Neutrophil (primary cell): ENCODE results near the gene SMYD2.

ENCODE experiments used
- H3K27ac ChIP-seq: fragments of 200-600 bp; sonication (generic); 2 replicates; pipeline ENCODE4 v1.5.1; 2016; ENCODE audit warnings: mild to moderate bottlenecking, moderate library complexity
- H3K27me3 ChIP-seq: fragments of 200-600 bp; sonication (generic); 2 replicates; pipeline ENCODE4 v1.6.0; 2016; ENCODE audit warnings: mild to moderate bottlenecking
- H3K36me3 ChIP-seq: fragments of 200-600 bp; sonication (generic); 2 replicates; pipeline ENCODE4 v1.5.1; 2017
- H3K4me1 ChIP-seq, 2 experiments: fragments of 200-600 bp in 1 of 2; sonication (generic) in 1 of 2; 1 replicate in 1 of 2; 2 replicates in 1 of 2; pipeline versions ENCODE4 v1.5.1 to v1.6.1; 2013 to 2016; ENCODE audit warnings: low read depth in 1 of 2, low read length in 1 of 2, mild to moderate bottlenecking in 1 of 2, moderate library complexity in 1 of 2; ENCODE audit not compliant: control insufficient read depth in 1 of 2, insufficient read depth in 1 of 2
- H3K4me3 ChIP-seq, 2 experiments: fragments of 200-600 bp in 1 of 2; sonication (generic) in 1 of 2; 1 replicate in 1 of 2; 2 replicates in 1 of 2; pipeline ENCODE4 v1.5.1; 2013 to 2016; ENCODE audit warnings: low read depth in 1 of 2, low read length in 1 of 2, mild to moderate bottlenecking in 1 of 2, moderate library complexity in 1 of 2
- H3K9me3 ChIP-seq: fragments of 200-600 bp; sonication (generic); 2 replicates; pipeline ENCODE4 v1.5.1; 2016
- CTCF ChIP-seq: fragments of 200-600 bp; sonication (generic); IDR thresholded peaks from 2 replicates; pipeline ENCODE4 v1.5.1; 2016; ENCODE audit warnings: antibody characterized with exemption

The SMYD2 gene

GRCh38 chr1:214281720-214282629 lies 1.0 kb downstream of the SMYD2 start:
- TF ChIP-seq CTCF, result no peak
- Histone ChIP-seq H3K9me3 (no peaks in the 10 kb centered on the region), H3K27me3 (peaks cover 4% of the 10 kb centered on the region), H3K4me3 (peak overlapping the region; percentile 69 to 71), H3K27ac (peak overlapping the region; percentile 56), H3K36me3 (no peaks in the 10 kb centered on the region), H3K4me1 (peaks cover 13 to 25% of the 10 kb centered on the region in 2 experiments)

GRCh38 chr1:214282630-214283242 lies 1.8 kb downstream of the SMYD2 start:
- H3K4me1 ChIP-seq, result peaks cover 13 to 25% of the 10 kb centered on the region in 2 experiments
- H3K9me3 ChIP-seq, result no peaks in the 10 kb centered on the region
- H3K36me3 ChIP-seq, result no peaks in the 10 kb centered on the region
- H3K27ac ChIP-seq, result no peak overlapping the region
- no peak overlapping the region for H3K4me3 ChIP-seq
- no peak for TF ChIP-seq CTCF
- H3K27me3 ChIP-seq, result peaks cover 4% of the 10 kb centered on the region

GRCh38 chr1:214285610-214286440 lies 4.9 kb downstream of the SMYD2 start:
- Histone ChIP-seq H3K36me3 (no peaks in the 10 kb centered on the region), H3K9me3 (no peaks in the 10 kb centered on the region), H3K4me1 (peaks cover 8 to 18% of the 10 kb centered on the region in 2 experiments), H3K27me3 (no peaks in the 10 kb centered on the region), H3K27ac (no peak overlapping the region), H3K4me3 (no peak overlapping the region)
- TF ChIP-seq CTCF, result no peak

- H3K4me1 ChIP-seq, result peaks cover 11 to 12% of the 10 kb centered on the region in 2 experiments
- no peaks in the 10 kb centered on the region for H3K27me3 ChIP-seq
- no peak overlapping the region for H3K27ac ChIP-seq
- no peaks in the 10 kb centered on the region for H3K36me3 ChIP-seq
- TF ChIP-seq CTCF, result no peak
- H3K9me3 ChIP-seq, result no peaks in the 10 kb centered on the region
- H3K4me3 ChIP-seq, result no peak overlapping the region
Observed at GRCh38 chr1:214287884-214288283, 6.9 kb downstream of the SMYD2 start.

- Histone ChIP-seq H3K27me3 (no peaks in the 10 kb centered on the region), H3K4me1 (peaks cover 8 to 11% of the 10 kb centered on the region in 2 experiments), H3K9me3 (no peaks in the 10 kb centered on the region), H3K36me3 (no peaks in the 10 kb centered on the region), H3K4me3 (no peak overlapping the region), H3K27ac (no peak overlapping the region)
- no peak for TF ChIP-seq CTCF
Observed at GRCh38 chr1:214289574-214290272, 8.8 kb downstream of the SMYD2 start.
